Breast epithelium (tissue), 4 donors: ENCODE data around the gene EIF4EBP3. TPM values are rescaled to one million over a fixed set of nuclear protein-coding genes. Genes with fewer than 3 reads are reported as not detected.

Experiments used
- DNase-seq, 2 donors: peaks; one replicate each; pipeline ENCODE4 v3.0.0-alpha.2; 2019; ENCODE audit warnings: low spot score in 2 of 2
- H3K27ac ChIP-seq, 2 donors: fragments of 200-600 bp; sonication (generic) in 1 of 2; one replicate each; pipeline ENCODE4 v1.5.1; 2016 to 2019; ENCODE audit warnings: mild to moderate bottlenecking in 1 of 2
- H3K27me3 ChIP-seq, 2 donors: fragments of 200-600 bp; sonication (generic) in 1 of 2; one replicate each; pipeline versions ENCODE4 v1.5.1 to v1.6.0; 2017 to 2019; ENCODE audit warnings: control low read depth in 1 of 2, mild to moderate bottlenecking in 1 of 2
- H3K36me3 ChIP-seq: fragments of 200-600 bp; one replicate; pipeline ENCODE4 v1.5.1; 2019
- H3K4me1 ChIP-seq, 2 donors: fragments of 200-600 bp; sonication (generic); one replicate each; pipeline ENCODE4 v1.5.1; 2016 to 2019; ENCODE audit warnings: control low read depth in 1 of 2
- H3K4me3 ChIP-seq, 3 donors: fragments of 200-600 bp; sonication (generic); 1 replicate in 2 of 3; 2 replicates in 1 of 3; pipeline ENCODE4 v1.5.1; 2016 to 2019; ENCODE audit warnings: mild to moderate bottlenecking in 3 of 3, moderate library complexity in 2 of 3
- H3K9me3 ChIP-seq, 2 donors: fragments of 200-600 bp; sonication (generic) in 1 of 2; one replicate each; pipeline ENCODE4 v1.5.1; 2016 to 2019; ENCODE audit warnings: control low read depth in 1 of 2
- POLR2A ChIP-seq: fragments of 450-650 bp; IDR thresholded peaks from one replicate; pipeline ENCODE4 v1.6.1; 2016; ENCODE audit warnings: antibody characterized with exemption, mild to moderate bottlenecking, moderate library complexity
- POLR2AphosphoS5 ChIP-seq, 3 donors: sonication (generic); formaldehyde crosslinking; IDR thresholded peaks; one replicate each; pipeline ENCODE4 v1.6.1; 2017; ENCODE audit warnings: antibody characterized with exemption in 3 of 3
- intact Hi-C: fragments of 100-400 bp; cut with DNase I; formaldehyde crosslinking; loops from one replicate; pipeline ENCODE4 v1.15.1; 2023; ENCODE audit warnings: low total_unique reads
- total RNA-seq, 3 donors: library from RNA; depleted of rRNA; stranded (reverse); fragments of >200 nt; gene quantifications; one replicate each; pipeline ENCODE4 v1.1.0, GENCODE V29; 2016
- TF ChIP-seq, protein P1 (sequence below), 3 donors: fragments of 450-650 bp; IDR thresholded peaks; one replicate each; pipeline ENCODE4 v1.5.1; 2016 to 2017; ENCODE audit warnings: antibody characterized with exemption in 3 of 3, mild to moderate bottlenecking in 3 of 3, moderate library complexity in 3 of 3

The EIF4EBP3 gene
- total RNA-seq, 3 donors from 2014 or later = 18.0 to 38.1 (median 24.9) TPM

GRCh38 chr5:140545606-140546005, 1.9 kb upstream of the EIF4EBP3 start:
- no peak for DNase-seq
- Histone ChIP-seq H3K36me3 (no peaks in the 10 kb centered on the region), H3K9me3 (no peaks in the 10 kb centered on the region), H3K27ac (no peak overlapping the region), H3K4me3 (no peak overlapping the region), H3K4me1 (peaks cover 0 to 22% of the 10 kb centered on the region in 2 donors), H3K27me3 (no peaks in the 10 kb centered on the region)
- TF ChIP-seq, protein P1, sequence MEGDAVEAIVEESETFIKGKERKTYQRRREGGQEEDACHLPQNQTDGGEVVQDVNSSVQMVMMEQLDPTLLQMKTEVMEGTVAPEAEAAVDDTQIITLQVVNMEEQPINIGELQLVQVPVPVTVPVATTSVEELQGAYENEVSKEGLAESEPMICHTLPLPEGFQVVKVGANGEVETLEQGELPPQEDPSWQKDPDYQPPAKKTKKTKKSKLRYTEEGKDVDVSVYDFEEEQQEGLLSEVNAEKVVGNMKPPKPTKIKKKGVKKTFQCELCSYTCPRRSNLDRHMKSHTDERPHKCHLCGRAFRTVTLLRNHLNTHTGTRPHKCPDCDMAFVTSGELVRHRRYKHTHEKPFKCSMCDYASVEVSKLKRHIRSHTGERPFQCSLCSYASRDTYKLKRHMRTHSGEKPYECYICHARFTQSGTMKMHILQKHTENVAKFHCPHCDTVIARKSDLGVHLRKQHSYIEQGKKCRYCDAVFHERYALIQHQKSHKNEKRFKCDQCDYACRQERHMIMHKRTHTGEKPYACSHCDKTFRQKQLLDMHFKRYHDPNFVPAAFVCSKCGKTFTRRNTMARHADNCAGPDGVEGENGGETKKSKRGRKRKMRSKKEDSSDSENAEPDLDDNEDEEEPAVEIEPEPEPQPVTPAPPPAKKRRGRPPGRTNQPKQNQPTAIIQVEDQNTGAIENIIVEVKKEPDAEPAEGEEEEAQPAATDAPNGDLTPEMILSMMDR (IDR thresholded peaks at IDR 0.05) = no peak
- TF ChIP-seq POLR2A = no peak
- no peak for TF ChIP-seq POLR2AphosphoS5 (IDR thresholded peaks at IDR 0.05)
- intact Hi-C loops = no loop called here

DNA sequence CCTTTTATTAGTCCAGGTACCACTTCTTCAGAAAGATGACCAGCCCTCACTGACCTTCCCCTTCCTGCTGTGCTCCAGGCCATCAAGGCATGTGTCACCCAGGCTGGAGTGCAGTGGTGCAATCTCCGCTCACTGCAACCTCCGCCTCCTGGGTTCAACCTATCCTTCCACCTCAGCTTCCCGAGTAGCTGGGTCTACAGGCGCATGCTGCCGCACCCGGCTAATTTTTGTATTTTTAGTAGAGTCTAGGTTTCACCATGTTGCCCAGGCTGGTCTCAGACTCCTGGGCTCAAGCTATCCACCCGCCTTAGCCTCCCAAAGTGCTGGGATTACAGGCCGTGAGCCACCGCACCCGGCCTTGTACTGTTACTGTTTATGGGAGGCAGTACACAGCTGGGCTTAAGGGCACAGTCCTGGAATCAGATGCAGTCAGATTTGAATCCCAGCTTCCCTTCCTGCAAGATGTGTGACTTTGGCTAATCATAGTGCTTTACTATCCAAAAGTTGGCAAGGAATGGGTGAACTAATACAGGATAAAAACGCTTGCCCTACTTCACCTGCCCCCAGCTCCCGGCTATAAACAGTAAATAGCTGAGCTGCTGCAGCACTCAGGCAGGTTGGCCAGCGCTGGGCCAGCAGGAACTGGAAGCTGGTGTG, 483 bp upstream of the EIF4EBP3 start:
- no peak for DNase-seq
- H3K9me3 ChIP-seq = no peaks in the 10 kb centered on the region
- H3K4me3 ChIP-seq = peak overlapping the region in 2 of 3 donors; percentile 62 to 86
- TF ChIP-seq POLR2AphosphoS5 (IDR thresholded peaks at IDR 0.05) = no peak
- TF ChIP-seq POLR2A = no peak
- TF ChIP-seq, protein P1 (IDR thresholded peaks at IDR 0.05) = no peak
- H3K27ac ChIP-seq = peak overlapping the region; percentile 99 to 100
- no peaks in the 10 kb centered on the region for H3K36me3 ChIP-seq
- intact Hi-C loops = no loop called here
- H3K4me1 ChIP-seq = peaks cover 0 to 22% of the 10 kb centered on the region in 2 donors
- no peaks in the 10 kb centered on the region for H3K27me3 ChIP-seq

GRCh38 chr5:140548300-140548688, 832 bp downstream of the EIF4EBP3 start:
- H3K36me3 ChIP-seq = no peaks in the 10 kb centered on the region
- peak overlapping the region; percentile 99 to 100 for H3K27ac ChIP-seq
- TF ChIP-seq POLR2A (no peak), POLR2AphosphoS5 (IDR thresholded peaks at IDR 0.05) (peak in 2 of 3 donors; percentile 20 to 71)
- TF ChIP-seq, protein P1 (IDR thresholded peaks at IDR 0.05) = no peak
- peaks cover 0 to 22% of the 10 kb centered on the region in 2 donors for H3K4me1 ChIP-seq
- peak overlapping the region; percentile 56 to 86 (median 62) for H3K4me3 ChIP-seq
- DNase-seq = no peak
- H3K27me3 ChIP-seq = no peaks in the 10 kb centered on the region
- intact Hi-C loops = no loop called here
- no peaks in the 10 kb centered on the region for H3K9me3 ChIP-seq

- H3K27me3 ChIP-seq = no peaks in the 10 kb centered on the region
- no peaks in the 10 kb centered on the region for H3K9me3 ChIP-seq
- TF ChIP-seq POLR2A (no peak), POLR2AphosphoS5 (IDR thresholded peaks at IDR 0.05) (no peak)
- TF ChIP-seq, protein P1 (IDR thresholded peaks at IDR 0.05) = no peak
- no peaks in the 10 kb centered on the region for H3K36me3 ChIP-seq
- intact Hi-C loops = no loop called here
- peaks cover 0 to 22% of the 10 kb centered on the region in 2 donors for H3K4me1 ChIP-seq
- peak overlapping the region in 2 of 3 donors; percentile 56 to 86 for H3K4me3 ChIP-seq
- DNase-seq = no peak
- peak overlapping the region; percentile 99 to 100 for H3K27ac ChIP-seq
Measured at GRCh38 chr5:140548791-140549190, 1.3 kb downstream of the EIF4EBP3 start.

DNA sequence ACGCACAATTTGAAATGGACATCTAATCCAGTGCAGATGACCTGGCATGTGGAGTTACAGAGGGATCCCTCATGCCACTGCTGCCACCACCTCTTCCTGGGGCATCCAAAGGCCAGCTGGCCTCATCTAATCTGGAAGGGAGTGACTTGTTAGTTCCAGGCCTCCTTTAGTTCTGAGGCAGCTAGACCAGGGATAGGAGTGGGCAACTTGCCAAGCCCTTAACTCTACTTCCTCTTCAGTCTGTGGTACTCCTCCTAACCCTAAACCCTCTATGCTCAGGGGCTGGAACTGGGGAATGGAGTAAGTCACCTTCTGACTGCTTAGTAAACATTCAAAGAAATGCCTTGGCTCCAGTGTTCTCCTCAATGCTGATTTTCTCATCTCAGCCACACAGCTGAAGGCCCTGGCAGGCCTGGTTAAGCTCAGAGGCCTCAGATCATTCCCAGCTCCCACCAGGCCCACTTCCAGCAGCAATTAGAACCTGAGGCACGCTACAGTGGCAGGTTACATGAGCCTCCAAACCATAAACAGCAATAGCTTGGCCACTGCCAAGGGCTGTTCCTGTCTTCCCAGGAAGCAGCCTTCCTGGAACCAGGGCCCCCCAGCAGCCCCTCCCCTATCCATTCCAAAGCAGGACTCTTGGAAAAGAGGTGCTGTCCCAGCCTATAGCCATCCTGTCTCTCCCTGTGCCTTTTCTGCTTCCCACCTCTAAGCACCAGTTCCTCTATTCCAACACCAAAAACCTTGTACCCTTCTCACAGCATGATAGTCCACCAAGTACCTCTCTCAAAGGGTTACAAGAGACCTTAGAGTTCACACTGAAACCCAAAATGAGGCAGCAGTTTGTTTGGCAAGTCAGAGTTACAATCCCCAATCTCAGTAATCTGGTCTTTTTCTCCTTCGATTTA, 2.0 kb downstream of the EIF4EBP3 start:
- Histone ChIP-seq H3K4me3 (no peak overlapping the region), H3K9me3 (no peaks in the 10 kb centered on the region), H3K27me3 (no peaks in the 10 kb centered on the region), H3K27ac (peak overlapping the region; percentile 99 to 100), H3K4me1 (peaks cover 0 to 22% of the 10 kb centered on the region in 2 donors), H3K36me3 (no peaks in the 10 kb centered on the region)
- no peak for TF ChIP-seq POLR2AphosphoS5 (IDR thresholded peaks at IDR 0.05)
- TF ChIP-seq POLR2A = no peak
- TF ChIP-seq, protein P1 (IDR thresholded peaks at IDR 0.05) = no peak
- no peak for DNase-seq
- intact Hi-C loops = no loop called here
